Epithelial cell of proximal tubule (primary cell): ENCODE data around the gene MYO1H. TPM values are rescaled to one million over a fixed set of nuclear protein-coding genes. Genes with fewer than 3 reads are reported as not detected.
A peak's percentile ranks its signal among the peaks of the same experiment; 100 is the strongest.

Source experiments
- DNase-seq: peaks from one replicate; pipeline ENCODE4 v3.0.0-alpha.2; 2011; ENCODE audit warnings: low read depth
- H3K4me3 ChIP-seq: 2 replicates; pipeline ENCODE4 v1.5.1; 2011; ENCODE audit warnings: low read depth, mild to moderate bottlenecking, low read length
- total RNA-seq: library from RNA; depleted of rRNA; stranded (reverse); fragments of >200 nt; gene quantifications from 2 replicates; pipeline ENCODE4 v1.2.3, GENCODE V29; 2015
- TF ChIP-seq, protein P1 (sequence below): conservative IDR thresholded peaks from 2 replicates; pipeline ENCODE4 v1.5.1; 2012; ENCODE audit warnings: low read depth, mild to moderate bottlenecking, low read length

MYO1H gene
- total RNA-seq, 1 donor from 2014 or later: not detected

DNA sequence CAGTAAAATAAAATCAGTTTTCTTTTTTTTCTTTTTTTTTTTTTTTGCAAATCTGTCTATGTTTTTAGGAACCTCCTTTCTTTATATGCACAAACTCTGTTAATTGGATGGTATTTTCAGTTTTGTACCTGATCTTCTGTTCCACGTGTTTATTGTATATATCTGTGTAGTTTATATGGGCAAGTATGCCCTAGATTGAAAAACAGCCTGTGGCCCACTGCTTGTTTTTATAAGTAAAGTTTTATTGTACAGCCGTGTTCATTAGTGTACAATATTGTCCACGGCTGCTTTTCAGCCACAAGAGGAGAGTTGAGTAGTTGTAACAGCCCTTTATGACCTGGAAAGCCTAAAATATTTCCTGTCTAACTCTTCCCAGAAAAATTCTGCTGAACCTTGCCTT, 18.7 kb upstream of the MYO1H start:
- TF ChIP-seq, protein P1, sequence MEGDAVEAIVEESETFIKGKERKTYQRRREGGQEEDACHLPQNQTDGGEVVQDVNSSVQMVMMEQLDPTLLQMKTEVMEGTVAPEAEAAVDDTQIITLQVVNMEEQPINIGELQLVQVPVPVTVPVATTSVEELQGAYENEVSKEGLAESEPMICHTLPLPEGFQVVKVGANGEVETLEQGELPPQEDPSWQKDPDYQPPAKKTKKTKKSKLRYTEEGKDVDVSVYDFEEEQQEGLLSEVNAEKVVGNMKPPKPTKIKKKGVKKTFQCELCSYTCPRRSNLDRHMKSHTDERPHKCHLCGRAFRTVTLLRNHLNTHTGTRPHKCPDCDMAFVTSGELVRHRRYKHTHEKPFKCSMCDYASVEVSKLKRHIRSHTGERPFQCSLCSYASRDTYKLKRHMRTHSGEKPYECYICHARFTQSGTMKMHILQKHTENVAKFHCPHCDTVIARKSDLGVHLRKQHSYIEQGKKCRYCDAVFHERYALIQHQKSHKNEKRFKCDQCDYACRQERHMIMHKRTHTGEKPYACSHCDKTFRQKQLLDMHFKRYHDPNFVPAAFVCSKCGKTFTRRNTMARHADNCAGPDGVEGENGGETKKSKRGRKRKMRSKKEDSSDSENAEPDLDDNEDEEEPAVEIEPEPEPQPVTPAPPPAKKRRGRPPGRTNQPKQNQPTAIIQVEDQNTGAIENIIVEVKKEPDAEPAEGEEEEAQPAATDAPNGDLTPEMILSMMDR: no peak
- no peak overlapping the region for H3K4me3 ChIP-seq
- DNase-seq: no peak

DNA sequence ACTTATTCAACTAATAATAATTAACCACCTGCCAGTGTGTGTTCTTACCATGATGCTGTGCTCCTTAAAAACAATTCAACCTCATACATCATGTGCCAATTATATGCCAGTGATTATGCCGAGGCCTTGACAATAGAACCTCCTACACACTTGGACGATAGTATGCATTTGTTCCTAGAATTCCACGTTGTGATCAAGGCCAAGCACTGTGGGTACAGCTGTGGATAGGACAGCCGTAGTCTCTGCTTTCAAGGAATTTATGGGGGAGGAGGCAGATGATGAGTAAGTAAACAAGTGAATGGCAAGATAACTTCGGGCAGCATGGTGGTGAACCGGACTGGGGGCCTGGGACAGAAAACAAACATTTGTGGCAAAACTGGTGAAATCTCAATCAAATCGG, 18.0 kb upstream of the MYO1H start:
- TF ChIP-seq, protein P1: no peak
- DNase-seq: peak; percentile 1
- no peak overlapping the region for H3K4me3 ChIP-seq

DNA sequence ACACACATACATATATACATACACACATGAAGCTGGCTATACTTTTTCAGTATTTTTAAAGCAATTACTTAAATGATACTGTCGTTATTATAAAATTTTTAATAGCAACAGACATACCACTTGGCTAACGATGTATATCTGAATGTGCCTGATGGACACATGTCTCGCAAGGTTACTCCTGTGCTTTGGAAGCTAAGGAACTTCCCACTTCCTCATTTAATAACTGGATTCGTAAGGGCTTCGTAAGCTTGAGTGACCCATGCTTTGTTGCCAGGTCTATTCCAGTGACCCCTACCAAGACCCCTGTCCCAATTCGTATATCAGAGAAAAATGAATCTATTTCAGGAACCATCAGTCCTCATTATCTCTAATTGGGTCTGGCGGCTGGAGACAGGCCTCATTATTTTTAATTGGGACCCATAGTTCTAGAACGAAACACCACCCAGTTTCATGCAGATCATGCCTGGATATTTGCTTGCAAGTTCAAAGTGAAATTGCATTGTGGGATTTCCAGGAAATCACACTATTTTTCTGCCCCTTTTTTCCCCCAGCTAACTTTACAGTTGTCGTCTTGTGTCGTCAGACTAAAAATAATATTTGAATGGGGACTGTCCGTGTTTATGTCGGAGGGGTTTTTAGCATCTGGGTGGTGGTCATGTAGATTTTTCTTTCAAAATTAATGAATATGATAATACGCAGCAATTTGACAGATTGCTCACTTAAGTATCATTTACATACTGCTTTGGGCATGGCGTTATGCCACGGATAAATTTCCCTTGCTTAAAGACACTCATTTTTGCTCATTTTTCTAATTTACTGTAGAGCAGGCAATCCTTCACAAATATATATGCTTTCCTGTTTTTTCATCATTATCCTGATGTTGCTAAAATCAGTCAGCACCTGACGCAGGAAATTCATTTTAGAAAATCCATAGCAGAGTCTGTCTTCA, 17.1 kb upstream of the MYO1H start:
- no peak for DNase-seq
- no peak overlapping the region for H3K4me3 ChIP-seq
- TF ChIP-seq, protein P1: no peak

DNA sequence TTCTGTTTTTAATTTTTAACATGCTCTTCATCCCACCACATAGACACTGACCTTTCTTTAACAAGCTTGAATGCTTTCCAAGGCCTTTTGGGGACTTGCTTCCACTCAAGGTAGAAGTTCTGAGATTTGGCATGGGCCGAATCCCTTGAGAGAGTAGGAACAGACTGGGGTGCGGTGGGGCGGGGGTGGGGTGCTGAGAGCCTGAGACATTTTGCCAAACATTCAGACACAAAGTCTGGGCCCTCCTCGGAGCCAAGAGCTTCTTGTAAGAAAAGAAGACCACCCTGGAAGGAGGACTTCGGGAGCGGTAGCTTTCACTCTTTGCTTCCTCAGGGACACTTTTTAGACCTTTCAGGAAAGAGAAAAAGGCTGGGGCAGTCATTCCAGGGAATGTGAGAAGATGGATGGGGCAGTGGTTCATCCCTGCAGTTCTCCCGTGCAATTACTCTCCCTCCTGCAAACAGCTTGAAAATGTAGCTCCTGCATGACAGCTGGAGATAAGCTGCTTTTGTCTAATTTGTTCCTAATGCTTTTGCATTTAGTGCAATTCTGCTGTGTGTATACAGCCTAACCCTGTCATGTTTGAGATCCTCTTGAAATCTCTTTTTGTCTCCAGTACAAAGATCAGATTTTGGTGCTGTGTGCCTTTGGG, 16.3 kb upstream of the MYO1H start:
- DNase-seq: no peak
- TF ChIP-seq, protein P1: no peak
- no peak overlapping the region for H3K4me3 ChIP-seq

DNA sequence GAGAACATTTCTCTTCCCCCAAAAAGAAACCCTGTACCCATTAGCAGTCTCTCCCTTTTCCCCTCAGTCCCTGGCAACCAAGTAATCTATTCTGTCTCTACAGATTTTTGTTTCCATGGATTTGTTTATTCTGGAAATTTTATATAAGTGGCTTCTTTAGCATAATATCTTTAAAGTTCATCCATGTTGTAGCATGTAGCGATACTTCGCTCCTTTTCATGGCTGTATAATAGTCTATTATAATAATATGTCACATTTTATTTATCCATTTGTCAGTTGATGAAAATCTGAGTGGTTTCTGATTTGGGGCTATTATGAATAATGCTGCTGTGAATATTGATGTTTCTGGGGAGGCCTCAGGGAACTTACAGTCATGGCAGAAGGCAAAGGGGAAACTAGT, 12.8 kb upstream of the MYO1H start:
- no peak for DNase-seq
- H3K4me3 ChIP-seq: no peak overlapping the region
- TF ChIP-seq, protein P1: no peak

DNA sequence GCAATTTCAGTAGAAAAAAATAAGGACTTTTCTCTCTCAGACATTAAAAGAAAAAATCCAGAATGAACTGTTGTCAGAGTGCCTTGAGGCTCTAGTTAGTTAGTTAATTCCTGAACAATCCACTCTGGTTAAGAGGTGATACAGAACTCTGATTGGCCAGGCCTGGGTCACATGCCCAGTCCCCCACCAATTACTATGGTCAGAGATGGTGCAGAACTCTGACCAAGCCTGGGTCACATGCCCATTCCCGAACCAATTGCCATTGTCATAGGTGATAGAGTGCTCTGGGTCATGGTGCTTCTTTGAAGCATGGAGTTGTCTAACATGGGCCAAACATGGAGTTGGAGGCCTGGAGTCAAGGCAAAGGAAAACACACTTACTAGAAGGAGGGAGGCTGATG, 11.1 kb upstream of the MYO1H start:
- TF ChIP-seq, protein P1: no peak
- no peak overlapping the region for H3K4me3 ChIP-seq
- no peak for DNase-seq

DNA sequence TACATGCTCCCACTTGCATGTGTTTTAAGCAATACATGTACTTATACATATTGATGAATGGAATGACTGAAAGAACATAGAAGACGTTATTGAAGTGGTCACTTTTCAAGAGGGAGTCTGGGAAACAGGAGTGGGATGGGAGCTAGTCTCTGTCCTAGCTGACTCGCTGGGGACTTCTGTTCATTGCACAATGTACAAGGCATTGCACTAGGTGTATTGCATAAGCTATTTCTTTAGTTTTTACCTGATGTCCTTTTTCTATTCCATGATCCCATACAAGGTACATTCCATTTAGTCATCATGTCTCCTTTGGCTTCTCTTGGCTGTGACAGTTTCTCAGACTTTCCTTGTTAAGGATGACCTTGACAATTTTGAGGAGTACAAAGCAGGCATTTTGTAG, 4.0 kb upstream of the MYO1H start:
- TF ChIP-seq, protein P1: no peak
- DNase-seq: peak; percentile 1
- H3K4me3 ChIP-seq: no peak overlapping the region
